GM12878 (cell line): ENCODE data around the gene FGGY. TPM values are rescaled to one million over a fixed set of nuclear protein-coding genes. Genes with fewer than 3 reads are reported as not detected.

Experiments used
- ATAC-seq: fragments of 200-7000 bp; cut with Tn5 transposase; 3 replicates; pipeline ENCODE4 v1.9.1; 2020; ENCODE audit warnings: mild to moderate bottlenecking, moderate library complexity
- BruUV-seq: library from RNA; stranded (reverse); fragments of 400-500 nt; replicated peaks from 2 replicates; lab custom pipeline; 2021; lab: Mats Ljungman, UMichigan
- CTCF ChIA-PET: fragments of 300-600 bp; sonication (Branson Sonifier 250); formaldehyde crosslinking; extraction: SDS; loops from one replicate; lab custom pipeline; 2021; ENCODE audit warnings: inconsistent platforms; lab: Yijun Ruan, JAX
- POLR2A ChIA-PET: fragments of 350-600 bp; formaldehyde crosslinking; extraction: SDS; loops from one replicate; lab custom pipeline; 2021; ENCODE audit warnings: inconsistent platforms; lab: Charles Lee
- RAD21 ChIA-PET: fragments of 300-600 bp; sonication (Branson Sonifier 250); formaldehyde crosslinking; loops from one replicate; lab custom pipeline; 2023; ENCODE audit warnings: antibody characterized with exemption; ENCODE audit not compliant: unreplicated experiment; lab: Charles Lee
- SMC1A ChIA-PET: fragments of 300-600 bp; sonication (Branson Sonifier 250); formaldehyde crosslinking; loops from one replicate; lab custom pipeline; 2023; ENCODE audit not compliant: unreplicated experiment, uncharacterized antibody; lab: Charles Lee
- DNase-seq: peaks from one replicate; pipeline ENCODE4 v3.0.0-alpha.2; 2011; ENCODE audit warnings: low read depth, low spot score
- FAIRE-seq: peaks from 3 replicates; lab custom pipeline; 2011; peaks lifted over from hg19 to GRCh38; lab: Jason Lieb, UNC
- H2AFZ ChIP-seq: 2 replicates; pipeline ENCODE4 v1.6.0; 2011; ENCODE audit warnings: low read depth, low read length, control low read depth; ENCODE audit not compliant: control insufficient read depth
- H3K27ac ChIP-seq: 2 replicates; pipeline ENCODE4 v1.5.1; 2011; ENCODE audit warnings: control low read depth; ENCODE audit not compliant: control insufficient read depth, insufficient read depth
- H3K27me3 ChIP-seq, 2 experiments: replicated peaks in 1 of 2; 2 replicates each; pipeline versions ENCODE4 v1.6.0 to v1.6.1; 2011; ENCODE audit warnings: low read length in 1 of 2; ENCODE audit not compliant: control insufficient read depth in 2 of 2, insufficient read depth in 2 of 2
- H3K36me3 ChIP-seq, 2 experiments: 2 replicates each; pipeline ENCODE4 v1.5.1; 2011; ENCODE audit warnings: low read length in 1 of 2; ENCODE audit not compliant: control insufficient read depth in 2 of 2, insufficient read depth in 2 of 2
- H3K4me1 ChIP-seq: 2 replicates; pipeline ENCODE4 v1.6.1; 2011; ENCODE audit warnings: mild to moderate bottlenecking, low read length, moderate library complexity, mixed read lengths; ENCODE audit not compliant: control insufficient read depth, insufficient read depth
- H3K4me2 ChIP-seq: 2 replicates; pipeline ENCODE4 v1.6.0; 2011; ENCODE audit warnings: control low read depth; ENCODE audit not compliant: control insufficient read depth, insufficient read depth
- H3K4me3 ChIP-seq: fragments of 200-600 bp; sonication (generic); 2 replicates; pipeline ENCODE4 v1.5.1; 2016
- H3K79me2 ChIP-seq: 2 replicates; pipeline ENCODE4 v1.6.0; 2011; ENCODE audit warnings: low read length; ENCODE audit not compliant: control insufficient read depth, insufficient read depth
- H3K9ac ChIP-seq: 2 replicates; pipeline ENCODE4 v1.8.0; 2011; ENCODE audit warnings: low read length, control low read depth, mixed read lengths; ENCODE audit not compliant: control insufficient read depth, insufficient read depth
- H3K9me3 ChIP-seq: replicated peaks from 3 replicates; pipeline ENCODE4 v1.5.1; 2011; ENCODE audit warnings: mild to moderate bottlenecking, low read length; ENCODE audit not compliant: control insufficient read depth, insufficient read depth
- H4K20me1 ChIP-seq: 2 replicates; pipeline ENCODE4 v1.6.0; 2011; ENCODE audit not compliant: control insufficient read depth, insufficient read depth
- CHD4 ChIP-seq: fragments of 200-600 bp; sonication (generic); IDR thresholded peaks from 2 replicates; pipeline ENCODE4 v1.6.1; 2016; ENCODE audit warnings: mild to moderate bottlenecking
- E2F4 ChIP-seq: IDR thresholded peaks from 2 replicates; pipeline ENCODE4 v1.6.1; 2012; ENCODE audit warnings: low read depth, low read length, improper control_type of control experiment
- HDAC2 ChIP-seq: fragments of 200-600 bp; sonication (generic); IDR thresholded peaks from 2 replicates; pipeline ENCODE4 v1.6.1; 2017
- KAT2A ChIP-seq: conservative IDR thresholded peaks from 2 replicates; pipeline ENCODE4 v1.6.1; 2011; ENCODE audit warnings: low read depth, low read length; ENCODE audit not compliant: control insufficient read depth
- MYB ChIP-seq: fragments of 150-350 bp; IDR thresholded peaks from 2 replicates; pipeline ENCODE4 v1.6.1; 2014; ENCODE audit warnings: mild to moderate bottlenecking, low read depth, low read length, borderline replicate concordance
- POLR2A ChIP-seq: IDR thresholded peaks from 2 replicates; pipeline ENCODE4 v1.6.1; 2011; ENCODE audit warnings: low read depth, mild to moderate bottlenecking, low read length
- SP1 ChIP-seq: IDR thresholded peaks from one replicate; pipeline ENCODE4 v1.6.1; 2011; ENCODE audit warnings: low read depth, low read length
- WGBS: methylation state at CpG from one replicate; pipeline ENCODE4 v1.1.6; 2016; ENCODE audit warnings: low lambda C conversion rate; ENCODE audit not compliant: insufficient replicate concordance, insufficient coverage; ENCODE audit errors: missing lambda C conversion rate; 5-methylcytosine and 5-hydroxymethylcytosine counted together
- in situ Hi-C: fragments of 300-500 bp; cut with MboI; formaldehyde crosslinking; loops from 9 replicates; pipeline ENCODE4 v1.14.3; 2018; ENCODE audit warnings: mixed read lengths
- intact Hi-C: fragments of 100-400 bp; cut with micrococcal nuclease; formaldehyde crosslinking; loops from one replicate; pipeline ENCODE4 v1.14.2; 2022; ENCODE audit not compliant: unreplicated experiment
- polyA plus RNA-seq, 11 experiments: library from polyadenylated mRNA; depleted of rRNA in 4 of 11; unstranded in 6 of 11; stranded (reverse) in 5 of 11; fragments of >200 nt; fragmentation: Nextera tagmentation in 4 of 11; fragmentation: Illumina TruSeq in 1 of 11; extraction: Ambion mirVana in 4 of 11; extraction: Trizol in 1 of 11; gene quantifications; 1 replicate in 1 of 11; 2 replicates in 10 of 11; pipeline versions ENCODE4 v1.2.1 to v1.2.3, GENCODE V29; 2011 to 2016; ENCODE audit warnings: inconsistent platforms in 2 of 11, missing spikeins in 2 of 11, low read depth in 1 of 11
- total RNA-seq, 4 experiments: library from RNA; depleted of rRNA in 3 of 4; stranded (reverse); fragments of >200 nt in 3 of 4; fragmentation: Illumina TruSeq in 1 of 4; extraction: Trizol in 1 of 4; gene quantifications; 2 replicates each; pipeline versions ENCODE4 v1.2.1 to v1.2.3, GENCODE V29; 2013 to 2021

The FGGY gene
- total and polyA plus RNA-seq, 10 of the 15 experiments (the other 5 are each of a cell fraction or from before 2014, with no cell fraction given): 6.2 to 11.9 (median 7.5) TPM

DNA sequence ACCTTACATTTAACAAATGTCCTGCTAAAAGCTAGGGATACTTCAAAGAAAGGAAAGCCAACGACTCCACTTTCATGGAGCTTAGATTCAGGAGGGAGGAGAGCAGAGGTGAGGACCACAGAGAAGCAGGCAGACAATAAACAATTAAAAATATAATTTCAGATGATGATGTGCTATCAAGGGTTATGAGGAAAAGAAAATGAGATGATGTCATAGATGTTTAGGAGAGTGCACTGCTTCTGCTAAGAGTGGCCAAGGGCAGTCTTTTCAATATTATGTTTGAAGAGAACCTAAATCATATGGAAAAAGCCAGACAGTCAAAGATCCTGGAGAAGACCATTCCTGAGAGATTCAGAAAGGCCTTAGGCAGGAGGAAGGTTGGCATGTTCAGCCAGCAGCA lies 451.2 kb downstream of the FGGY start:
- Histone ChIP-seq H2AFZ (no peak overlapping the region), H3K27ac (no peak overlapping the region), H3K9ac (no peak overlapping the region), H3K79me2 (no peaks in the 10 kb centered on the region), H3K9me3 (no peaks in the 10 kb centered on the region), H3K27me3 (no peaks in the 10 kb centered on the region), H3K4me3 (no peak overlapping the region), H4K20me1 (no peaks in the 10 kb centered on the region), H3K4me2 (no peak overlapping the region), H3K36me3 (no peaks in the 10 kb centered on the region), H3K4me1 (peaks cover 17% of the 10 kb centered on the region)
- ChIA-PET POLR2A (no interaction called here), CTCF (interaction anchor here (1.1 to 4.3 kb wide), 2 partner anchors 10 to 199 kb away, joined by 3 to 32 read pairs; no protein-coding TSS in a partner anchor), RAD21 (no interaction called here), SMC1A (interaction anchor here (1.0 to 1.5 kb wide), 4 partner anchors 9 to 42 kb away, joined by 3 to 5 read pairs (median 4); no protein-coding TSS in a partner anchor)
- DNase-seq: no peak
- intact Hi-C loops: no loop called here
- no peak for ATAC-seq
- FAIRE-seq: no peak
- WGBS: 0% methylated on average over 1 of the region's 1 CpG
- BruUV-seq: no TSS peak
- no peak for TF ChIP-seq MYB
- no peak for TF ChIP-seq CHD4
- TF ChIP-seq E2F4: no peak
- TF ChIP-seq KAT2A: no peak
- no peak for TF ChIP-seq POLR2A
- TF ChIP-seq SP1: no peak
- no peak for TF ChIP-seq HDAC2
- in situ Hi-C loops: no loop called here
